Liver (tissue), 9 donors: ENCODE measurements around the gene LGALS14. TPM values are rescaled to one million over a fixed set of nuclear protein-coding genes. Genes with fewer than 3 reads are reported as not detected.
"Not testable (repeated sequence)": the region's sequence is repeated elsewhere in the genome, so short reads cannot be mapped to it uniquely, and the experiment has no call there.

Experiments used
- DNase-seq: peaks from one replicate; pipeline ENCODE4 v3.0.0-alpha.2; 2017; ENCODE audit warnings: low spot score
- H3K27ac ChIP-seq, 2 donors: one replicate each; pipeline ENCODE4 v1.7.0; 2013; ENCODE audit warnings: inconsistent platforms in 2 of 2, low read length in 2 of 2, control low read depth in 1 of 2, low read depth in 1 of 2, mild to moderate bottlenecking in 1 of 2
- H3K27me3 ChIP-seq, 4 donors: one replicate each; pipeline versions ENCODE4 v1.6.1 to v1.7.0; 2013; ENCODE audit warnings: low read length in 3 of 4, inconsistent platforms in 1 of 4, mild to moderate bottlenecking in 1 of 4, moderate library complexity in 1 of 4; ENCODE audit not compliant: control insufficient read depth in 4 of 4, insufficient read depth in 4 of 4
- H3K36me3 ChIP-seq, 4 donors: one replicate each; pipeline versions ENCODE4 v1.6.1 to v1.7.0; 2013; ENCODE audit warnings: low read length in 3 of 4, mild to moderate bottlenecking in 3 of 4, low read depth in 1 of 4, moderate library complexity in 1 of 4; ENCODE audit not compliant: control insufficient read depth in 4 of 4, insufficient read depth in 3 of 4
- H3K4me1 ChIP-seq, 4 donors: one replicate each; pipeline versions ENCODE4 v1.6.1 to v1.7.0; 2013; ENCODE audit warnings: low read length in 3 of 4, mild to moderate bottlenecking in 3 of 4, moderate library complexity in 1 of 4; ENCODE audit not compliant: control insufficient read depth in 4 of 4, insufficient read depth in 4 of 4
- H3K4me3 ChIP-seq, 3 donors: one replicate each; pipeline versions ENCODE4 v1.6.1 to v1.7.0; 2013; ENCODE audit warnings: low read length in 3 of 3, control low read depth in 1 of 3, low read depth in 1 of 3, mild to moderate bottlenecking in 1 of 3
- H3K9ac ChIP-seq, 2 donors: one replicate each; pipeline ENCODE4 v1.7.0; 2013; ENCODE audit warnings: low read length in 2 of 2, mild to moderate bottlenecking in 2 of 2, moderate library complexity in 2 of 2, control low read depth in 1 of 2, low read depth in 1 of 2
- H3K9me3 ChIP-seq, 4 donors: one replicate each; pipeline versions ENCODE4 v1.6.1 to v1.7.0; 2013; ENCODE audit warnings: low read length in 3 of 4; ENCODE audit not compliant: control insufficient read depth in 4 of 4
- EGR1 ChIP-seq, 2 donors: IDR thresholded peaks; 2 replicates each; pipeline ENCODE4 v1.6.1; 2016 to 2018; ENCODE audit warnings: antibody characterized with exemption in 2 of 2, low read depth in 2 of 2
- FOXA1 ChIP-seq: IDR thresholded peaks from 2 replicates; pipeline ENCODE4 v1.6.1; 2016; ENCODE audit warnings: antibody characterized with exemption
- FOXA2 ChIP-seq: IDR thresholded peaks from 2 replicates; pipeline ENCODE4 v1.6.1; 2016; ENCODE audit warnings: antibody characterized with exemption
- GABPA ChIP-seq, 2 donors: IDR thresholded peaks in 1 of 2; conservative IDR thresholded peaks in 1 of 2; 2 replicates each; pipeline ENCODE4 v1.6.1; 2016; ENCODE audit warnings: antibody characterized with exemption in 2 of 2, mild to moderate bottlenecking in 1 of 2, moderate library complexity in 1 of 2
- HNF4A ChIP-seq, 2 donors: conservative IDR thresholded peaks; 2 replicates each; pipeline ENCODE4 v1.6.1; 2016; ENCODE audit warnings: antibody characterized with exemption in 2 of 2, mild to moderate bottlenecking in 2 of 2
- HNF4G ChIP-seq: IDR thresholded peaks from 2 replicates; pipeline ENCODE4 v1.6.1; 2016; ENCODE audit warnings: antibody characterized with exemption
- JUND ChIP-seq, 2 donors: IDR thresholded peaks; 2 replicates each; pipeline ENCODE4 v1.6.1; 2016; ENCODE audit warnings: antibody characterized with exemption in 2 of 2
- NR2F2 ChIP-seq: IDR thresholded peaks from 2 replicates; pipeline ENCODE4 v1.6.1; 2016; ENCODE audit warnings: antibody characterized with exemption
- RAD21 ChIP-seq, 2 donors: IDR thresholded peaks; 2 replicates each; pipeline ENCODE4 v1.6.1; 2016; ENCODE audit warnings: antibody characterized with exemption in 2 of 2, mild to moderate bottlenecking in 2 of 2
- REST ChIP-seq: IDR thresholded peaks from 2 replicates; pipeline ENCODE4 v1.6.1; 2016; ENCODE audit warnings: antibody characterized with exemption, mild to moderate bottlenecking
- SP1 ChIP-seq: IDR thresholded peaks from 2 replicates; pipeline ENCODE4 v1.6.1; 2018; ENCODE audit warnings: antibody characterized with exemption, mild to moderate bottlenecking
- YY1 ChIP-seq: IDR thresholded peaks from 2 replicates; pipeline ENCODE4 v1.6.1; 2016; ENCODE audit warnings: antibody characterized with exemption, mild to moderate bottlenecking
- WGBS: extraction: QIAGEN DNeasy Blood & Tissue Kit; methylation state at CpG from one replicate; pipeline ENCODE4 v1.1.7; 2013; 5-methylcytosine and 5-hydroxymethylcytosine counted together
- polyA plus RNA-seq, 2 donors: library from polyadenylated mRNA; stranded (reverse) in 1 of 2; unstranded in 1 of 2; fragments of 200-250 nt in 1 of 2; fragments of >200 nt in 1 of 2; fragmentation: Nextera tagmentation in 1 of 2; extraction: Ambion mirVana in 1 of 2; gene quantifications; one replicate each; pipeline versions ENCODE4 v1.2.1 to v1.2.3, GENCODE V29; 2013 to 2015
- total RNA-seq, 2 donors: library from RNA; depleted of rRNA; stranded (reverse); fragments of >200 nt; gene quantifications; one replicate each; pipeline ENCODE4 v1.2.3, GENCODE V29; 2014
- TF ChIP-seq, protein P1 (sequence below): fragments of 150-350 bp; IDR thresholded peaks from 2 replicates; pipeline ENCODE4 v1.5.1; 2017; ENCODE audit warnings: improper control_type of control experiment, low read depth, low read length; ENCODE audit not compliant: missing input control
- TF ChIP-seq, protein P2 (sequence below): IDR thresholded peaks from 2 replicates; pipeline ENCODE4 v1.6.1; 2016; ENCODE audit warnings: antibody characterized with exemption
- TF ChIP-seq, protein P3 (sequence below): IDR thresholded peaks from 2 replicates; pipeline ENCODE4 v1.6.1; 2016; ENCODE audit warnings: antibody characterized with exemption
- donor health status: healthy.
- donor health status: healthy.
- donor health status: healthy.
- donor health status: healthy.
- donor health status: healthy.

Gene LGALS14
- total and polyA plus RNA-seq, 4 donors = not detected

DNA sequence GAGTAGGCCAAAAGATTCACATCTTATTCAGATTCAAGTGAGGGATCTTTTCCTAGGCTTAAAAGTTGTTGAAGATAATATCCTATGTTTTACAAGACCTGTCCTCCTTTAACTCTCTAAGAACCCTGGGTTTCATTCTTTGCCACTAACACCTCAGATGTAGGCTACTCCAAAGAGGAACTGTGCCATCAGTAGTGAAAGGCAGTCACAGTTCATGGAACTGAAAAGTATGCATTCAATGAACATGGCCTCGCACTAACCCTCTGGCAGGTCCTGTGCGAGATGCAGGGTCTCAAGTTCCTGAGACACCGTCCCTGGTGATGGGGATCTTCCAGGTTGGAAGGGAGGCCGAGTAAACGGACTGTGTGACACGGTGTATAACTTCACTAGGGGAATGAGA is 4.3 kb downstream of the LGALS14 start (continued):
- TF ChIP-seq, protein P1, sequence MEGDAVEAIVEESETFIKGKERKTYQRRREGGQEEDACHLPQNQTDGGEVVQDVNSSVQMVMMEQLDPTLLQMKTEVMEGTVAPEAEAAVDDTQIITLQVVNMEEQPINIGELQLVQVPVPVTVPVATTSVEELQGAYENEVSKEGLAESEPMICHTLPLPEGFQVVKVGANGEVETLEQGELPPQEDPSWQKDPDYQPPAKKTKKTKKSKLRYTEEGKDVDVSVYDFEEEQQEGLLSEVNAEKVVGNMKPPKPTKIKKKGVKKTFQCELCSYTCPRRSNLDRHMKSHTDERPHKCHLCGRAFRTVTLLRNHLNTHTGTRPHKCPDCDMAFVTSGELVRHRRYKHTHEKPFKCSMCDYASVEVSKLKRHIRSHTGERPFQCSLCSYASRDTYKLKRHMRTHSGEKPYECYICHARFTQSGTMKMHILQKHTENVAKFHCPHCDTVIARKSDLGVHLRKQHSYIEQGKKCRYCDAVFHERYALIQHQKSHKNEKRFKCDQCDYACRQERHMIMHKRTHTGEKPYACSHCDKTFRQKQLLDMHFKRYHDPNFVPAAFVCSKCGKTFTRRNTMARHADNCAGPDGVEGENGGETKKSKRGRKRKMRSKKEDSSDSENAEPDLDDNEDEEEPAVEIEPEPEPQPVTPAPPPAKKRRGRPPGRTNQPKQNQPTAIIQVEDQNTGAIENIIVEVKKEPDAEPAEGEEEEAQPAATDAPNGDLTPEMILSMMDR = no peak
- TF ChIP-seq JUND (IDR thresholded peaks at IDR 0.05) (no peak), EGR1 (IDR thresholded peaks at IDR 0.05; ENCODE audit: low read depth in 2 of 2) (no peak)

DNA sequence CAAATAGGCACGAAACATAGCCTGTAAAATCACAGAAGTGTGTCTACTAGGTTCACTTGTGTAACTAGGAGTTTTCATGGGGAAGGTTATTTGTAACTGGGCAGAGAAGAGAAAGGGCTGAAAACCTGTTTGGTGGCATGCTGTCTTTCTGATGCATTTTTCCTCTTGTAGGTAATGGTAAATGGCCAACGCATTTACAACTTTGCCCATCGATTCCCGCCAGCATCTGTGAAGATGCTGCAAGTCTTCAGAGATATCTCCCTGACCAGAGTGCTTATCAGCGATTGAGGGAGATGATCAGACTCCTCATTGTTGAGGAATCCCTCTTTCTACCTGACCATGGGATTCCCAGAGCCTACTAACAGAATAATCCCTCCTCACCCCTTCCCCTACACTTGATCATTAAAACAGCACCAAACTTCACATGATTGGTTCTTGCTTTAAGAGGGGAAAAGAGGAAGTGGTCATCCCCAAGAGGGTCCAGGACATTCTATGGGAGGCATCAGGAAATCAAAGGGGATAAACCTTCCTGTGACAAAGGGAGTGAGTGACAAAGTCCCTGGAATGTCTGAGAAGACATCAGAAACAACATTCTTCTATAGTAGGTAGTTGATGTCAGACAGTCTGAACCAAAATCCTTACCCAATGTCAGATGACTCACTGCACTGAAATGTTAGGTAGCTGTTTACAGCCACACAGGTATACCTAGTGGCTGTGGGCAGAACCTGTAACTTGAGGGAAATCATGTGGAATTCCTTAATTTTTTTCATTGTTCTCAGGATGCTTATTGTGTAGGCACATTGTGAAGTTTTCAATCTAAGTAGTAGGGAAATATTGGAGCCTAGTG is 5.0 kb downstream of the LGALS14 start:
- no peak overlapping the region for H3K4me3 ChIP-seq
- 72% methylated on average over 5 of the region's 5 CpGs for WGBS
- H3K4me1 ChIP-seq = no peaks in the 10 kb centered on the region
- H3K27me3 ChIP-seq = peaks cover 0 to 2% (median 0%) of the 10 kb centered on the region in 4 donors
- no peak overlapping the region for H3K9ac ChIP-seq
- no peak for DNase-seq
- no peak overlapping the region for H3K27ac ChIP-seq
- H3K36me3 ChIP-seq = no peaks in the 10 kb centered on the region
- no peak for TF ChIP-seq SP1
- no peak for TF ChIP-seq FOXA2
- TF ChIP-seq YY1 = no peak
- TF ChIP-seq, protein P2, sequence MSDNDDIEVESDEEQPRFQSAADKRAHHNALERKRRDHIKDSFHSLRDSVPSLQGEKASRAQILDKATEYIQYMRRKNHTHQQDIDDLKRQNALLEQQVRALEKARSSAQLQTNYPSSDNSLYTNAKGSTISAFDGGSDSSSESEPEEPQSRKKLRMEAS = no peak
- TF ChIP-seq HNF4G = no peak
- peaks cover 0 to 2% (median 0%) of the 10 kb centered on the region in 4 donors for H3K9me3 ChIP-seq

DNA sequence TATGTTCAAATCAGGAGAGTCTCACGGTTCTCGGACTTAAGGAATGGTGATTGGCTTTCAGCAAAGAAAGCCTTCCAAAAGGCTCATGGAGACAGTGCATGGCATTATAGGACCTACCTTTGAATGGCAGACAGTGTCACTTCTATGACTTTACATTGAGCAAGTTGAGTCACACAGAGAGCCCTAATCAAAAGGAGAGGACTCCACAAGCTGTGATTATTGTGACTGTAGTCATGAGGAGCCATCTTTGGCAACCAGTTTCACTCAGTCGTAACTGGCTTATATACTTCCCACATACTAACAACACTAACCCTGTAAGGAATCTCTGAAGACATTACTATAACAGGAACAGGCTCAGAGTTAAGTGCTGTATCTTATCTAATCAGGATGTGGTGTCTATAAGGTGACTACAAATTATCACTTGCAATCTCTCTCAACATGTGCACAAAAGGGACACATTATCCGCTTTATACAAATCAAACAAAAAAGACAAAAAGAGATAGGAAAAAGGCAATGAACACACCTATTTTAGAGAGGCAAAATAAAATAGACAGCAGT is 6.1 kb downstream of the LGALS14 start:
- peaks cover 0 to 2% (median 0%) of the 10 kb centered on the region in 4 donors for H3K27me3 ChIP-seq
- no peak overlapping the region for H3K4me3 ChIP-seq
- peaks cover 0 to 2% (median 0%) of the 10 kb centered on the region in 4 donors for H3K9me3 ChIP-seq
- no peaks in the 10 kb centered on the region for H3K36me3 ChIP-seq
- H3K9ac ChIP-seq = no peak overlapping the region
- no peak for TF ChIP-seq SP1
- TF ChIP-seq, protein P3, sequence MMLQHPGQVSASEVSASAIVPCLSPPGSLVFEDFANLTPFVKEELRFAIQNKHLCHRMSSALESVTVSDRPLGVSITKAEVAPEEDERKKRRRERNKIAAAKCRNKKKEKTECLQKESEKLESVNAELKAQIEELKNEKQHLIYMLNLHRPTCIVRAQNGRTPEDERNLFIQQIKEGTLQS = no peak
- TF ChIP-seq NR2F2 = no peak
- TF ChIP-seq, protein P1 = no peak
- no peak for TF ChIP-seq RAD21 (IDR thresholded peaks at IDR 0.05)
- no peak for TF ChIP-seq FOXA1
- TF ChIP-seq FOXA2 = no peak
- TF ChIP-seq HNF4A (conservative IDR thresholded peaks at IDR 0.05) = no peak
- no peak for TF ChIP-seq REST
- no peak for TF ChIP-seq GABPA (IDR thresholded peaks at IDR 0.05 in 1 of 2, conservative IDR thresholded peaks at IDR 0.05 in 1 of 2)
- TF ChIP-seq HNF4G = no peak
- TF ChIP-seq EGR1 (IDR thresholded peaks at IDR 0.05; ENCODE audit: low read depth in 2 of 2) = no peak
- TF ChIP-seq JUND (IDR thresholded peaks at IDR 0.05) = no peak
- no peak for DNase-seq
- 79% methylated on average over 4 of the region's 4 CpGs for WGBS
- no peaks in the 10 kb centered on the region for H3K4me1 ChIP-seq
- H3K27ac ChIP-seq = no peak overlapping the region

DNA sequence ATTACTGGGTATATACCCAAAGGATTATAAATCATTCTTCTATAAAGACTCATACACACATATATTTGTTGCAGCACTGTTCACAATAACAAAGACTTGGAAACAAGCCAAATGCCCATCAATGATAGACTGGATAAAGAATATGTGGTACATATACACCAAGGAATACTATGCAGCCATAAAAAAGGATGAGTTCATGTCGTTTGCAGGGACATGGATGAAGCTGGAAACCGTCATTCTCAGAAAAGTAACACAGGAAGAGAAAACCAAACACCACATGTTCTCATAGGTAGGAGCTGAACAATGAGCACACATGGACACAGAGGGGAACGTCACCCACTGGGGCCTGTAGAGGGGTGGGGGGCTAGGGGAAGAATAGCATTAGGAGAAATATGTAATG is 15.9 kb downstream of the LGALS14 start:
- H3K36me3 ChIP-seq, H3K27ac ChIP-seq, H3K4me3 ChIP-seq, H3K27me3 ChIP-seq, H3K4me1 ChIP-seq, DNase-seq, H3K9ac ChIP-seq, H3K9me3 ChIP-seq: not testable (repeated sequence)
- 58% methylated on average over 3 of the region's 3 CpGs for WGBS
